Measurements from ENCODE around the gene TREML1. TPM values are rescaled to one million over a fixed set of nuclear protein-coding genes. Genes with fewer than 3 reads are reported as not detected.
"Not testable (repeated sequence)": the region's sequence is repeated elsewhere in the genome, so short reads cannot be mapped to it uniquely, and the experiment has no call there.

The TREML1 gene
- total RNA-seq, 4 donors from 2014 or later = not detected

GRCh38 chr6:41191569-41191968 is 37.4 kb upstream of the TREML1 start:
- H3K9me3 ChIP-seq = no peaks in the 10 kb centered on the region
- TF ChIP-seq, protein P1, sequence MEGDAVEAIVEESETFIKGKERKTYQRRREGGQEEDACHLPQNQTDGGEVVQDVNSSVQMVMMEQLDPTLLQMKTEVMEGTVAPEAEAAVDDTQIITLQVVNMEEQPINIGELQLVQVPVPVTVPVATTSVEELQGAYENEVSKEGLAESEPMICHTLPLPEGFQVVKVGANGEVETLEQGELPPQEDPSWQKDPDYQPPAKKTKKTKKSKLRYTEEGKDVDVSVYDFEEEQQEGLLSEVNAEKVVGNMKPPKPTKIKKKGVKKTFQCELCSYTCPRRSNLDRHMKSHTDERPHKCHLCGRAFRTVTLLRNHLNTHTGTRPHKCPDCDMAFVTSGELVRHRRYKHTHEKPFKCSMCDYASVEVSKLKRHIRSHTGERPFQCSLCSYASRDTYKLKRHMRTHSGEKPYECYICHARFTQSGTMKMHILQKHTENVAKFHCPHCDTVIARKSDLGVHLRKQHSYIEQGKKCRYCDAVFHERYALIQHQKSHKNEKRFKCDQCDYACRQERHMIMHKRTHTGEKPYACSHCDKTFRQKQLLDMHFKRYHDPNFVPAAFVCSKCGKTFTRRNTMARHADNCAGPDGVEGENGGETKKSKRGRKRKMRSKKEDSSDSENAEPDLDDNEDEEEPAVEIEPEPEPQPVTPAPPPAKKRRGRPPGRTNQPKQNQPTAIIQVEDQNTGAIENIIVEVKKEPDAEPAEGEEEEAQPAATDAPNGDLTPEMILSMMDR (IDR thresholded peaks at IDR 0.05) = no peak
- no peak for TF ChIP-seq POLR2A (IDR thresholded peaks at IDR 0.05)
- no peaks in the 10 kb centered on the region for H3K4me1 ChIP-seq
- no peaks in the 10 kb centered on the region for H3K27me3 ChIP-seq
- no peak overlapping the region for H3K27ac ChIP-seq
- intact Hi-C loops (cut with DNase I) = no loop called here
- no peak overlapping the region for H3K4me3 ChIP-seq (replicated peaks in 1 of 3)
- WGBS, 2 donors = 12 to 29% methylated on average over 6 of the region's 6 CpGs
- no peak for DNase-seq
- no peaks in the 10 kb centered on the region for H3K36me3 ChIP-seq

GRCh38 chr6:41190791-41191190 is 36.6 kb upstream of the TREML1 start:
- intact Hi-C loops (cut with DNase I) = no loop called here
- Histone ChIP-seq H3K4me3 (replicated peaks in 1 of 3) (no peak overlapping the region), H3K36me3 (no peaks in the 10 kb centered on the region), H3K27ac (no peak overlapping the region), H3K27me3 (no peaks in the 10 kb centered on the region), H3K9me3 (no peaks in the 10 kb centered on the region), H3K4me1 (no peaks in the 10 kb centered on the region)
- no peak for DNase-seq
- TF ChIP-seq POLR2A (IDR thresholded peaks at IDR 0.05) = no peak
- TF ChIP-seq, protein P1 (IDR thresholded peaks at IDR 0.05) = no peak
- WGBS, 2 donors = 79 to 96% methylated on average over 3 of the region's 3 CpGs

DNA sequence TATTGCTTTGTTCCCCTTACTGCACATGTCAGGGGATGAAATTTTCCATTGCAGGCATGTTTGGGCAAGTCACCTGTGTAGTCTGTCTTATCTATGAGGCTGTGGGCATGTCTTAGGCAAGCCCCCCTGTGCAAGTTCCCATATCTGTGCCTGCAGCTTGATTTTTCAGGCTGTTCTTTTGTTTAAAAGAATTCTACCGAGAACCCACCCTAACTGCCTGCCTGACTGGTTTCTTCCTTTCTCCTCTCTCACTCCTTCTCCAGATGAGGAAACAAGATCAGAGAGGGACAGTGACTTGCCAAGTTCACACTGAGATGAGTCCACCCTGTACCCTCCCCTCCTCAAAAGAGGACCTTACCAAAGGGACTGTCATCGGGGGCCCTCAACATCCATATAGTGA is 35.8 kb upstream of the TREML1 start:
- H3K4me3 ChIP-seq (replicated peaks in 1 of 3) = no peak overlapping the region
- no peak for DNase-seq
- TF ChIP-seq POLR2A (IDR thresholded peaks at IDR 0.05) = no peak
- TF ChIP-seq, protein P1 (IDR thresholded peaks at IDR 0.05) = no peak
- no peaks in the 10 kb centered on the region for H3K4me1 ChIP-seq
- no peaks in the 10 kb centered on the region for H3K27me3 ChIP-seq
- no peaks in the 10 kb centered on the region for H3K36me3 ChIP-seq
- no peak overlapping the region for H3K27ac ChIP-seq
- WGBS, 2 donors = 98% methylated on average over 2 of the region's 2 CpGs
- no peaks in the 10 kb centered on the region for H3K9me3 ChIP-seq
- intact Hi-C loops (cut with DNase I) = no loop called here

- H3K27ac ChIP-seq; H3K9me3 ChIP-seq; H3K4me3 ChIP-seq (replicated peaks in 1 of 3); DNase-seq; intact Hi-C loops (cut with DNase I); H3K36me3 ChIP-seq; H3K4me1 ChIP-seq; H3K27me3 ChIP-seq: not testable (repeated sequence)
These were observed 34.9 kb upstream of the TREML1 start for GRCh38 chr6:41189046-41189445.

- WGBS, 2 donors = 89 to 90% methylated on average over 8 of the region's 8 CpGs
- no peak overlapping the region for H3K27ac ChIP-seq
- no peaks in the 10 kb centered on the region for H3K9me3 ChIP-seq
- no peaks in the 10 kb centered on the region for H3K4me1 ChIP-seq
- H3K36me3 ChIP-seq = no peaks in the 10 kb centered on the region
- TF ChIP-seq, protein P1 (IDR thresholded peaks at IDR 0.05) = no peak
- TF ChIP-seq POLR2A (IDR thresholded peaks at IDR 0.05) = no peak
- H3K27me3 ChIP-seq = no peaks in the 10 kb centered on the region
- intact Hi-C loops (cut with DNase I) = no loop called here
- H3K4me3 ChIP-seq (replicated peaks in 1 of 3) = no peak overlapping the region
- no peak for DNase-seq
These were observed 34.1 kb upstream of the TREML1 start for GRCh38 chr6:41187924-41188886.
